ENCODE data around the gene ANAPC2. TPM values are rescaled to one million over a fixed set of nuclear protein-coding genes. Genes with fewer than 3 reads are reported as not detected.
A peak's percentile ranks its signal among the peaks of the same experiment; 100 is the strongest.

Gene ANAPC2
- total RNA-seq, 2 donors from 2014 or later: 66.5 to 69.2 TPM

GRCh38 chr9:137174722-137175293 lies 13.6 kb downstream of the ANAPC2 start:
- Histone ChIP-seq H3K27me3 (ENCODE audit: control insufficient read depth, insufficient read depth, low read length, poor library complexity, severe bottlenecking) (peaks cover 60% of the 10 kb centered on the region), H3K9me3 (ENCODE audit: control insufficient read depth, low read length) (no peaks in the 10 kb centered on the region), H3K4me1 (ENCODE audit: control insufficient read depth, insufficient read depth, low read length) (no peaks in the 10 kb centered on the region), H3K4me3 (ENCODE audit: low read length) (no peak overlapping the region), H3K27ac (ENCODE audit: low read depth, low read length) (no peak overlapping the region), H3K9ac (ENCODE audit: extremely low read depth, low read length, poor library complexity, severe bottlenecking) (no peak overlapping the region), H3K36me3 (ENCODE audit: control insufficient read depth, insufficient read depth, low read length) (no peaks in the 10 kb centered on the region)
- TF ChIP-seq, protein P1, sequence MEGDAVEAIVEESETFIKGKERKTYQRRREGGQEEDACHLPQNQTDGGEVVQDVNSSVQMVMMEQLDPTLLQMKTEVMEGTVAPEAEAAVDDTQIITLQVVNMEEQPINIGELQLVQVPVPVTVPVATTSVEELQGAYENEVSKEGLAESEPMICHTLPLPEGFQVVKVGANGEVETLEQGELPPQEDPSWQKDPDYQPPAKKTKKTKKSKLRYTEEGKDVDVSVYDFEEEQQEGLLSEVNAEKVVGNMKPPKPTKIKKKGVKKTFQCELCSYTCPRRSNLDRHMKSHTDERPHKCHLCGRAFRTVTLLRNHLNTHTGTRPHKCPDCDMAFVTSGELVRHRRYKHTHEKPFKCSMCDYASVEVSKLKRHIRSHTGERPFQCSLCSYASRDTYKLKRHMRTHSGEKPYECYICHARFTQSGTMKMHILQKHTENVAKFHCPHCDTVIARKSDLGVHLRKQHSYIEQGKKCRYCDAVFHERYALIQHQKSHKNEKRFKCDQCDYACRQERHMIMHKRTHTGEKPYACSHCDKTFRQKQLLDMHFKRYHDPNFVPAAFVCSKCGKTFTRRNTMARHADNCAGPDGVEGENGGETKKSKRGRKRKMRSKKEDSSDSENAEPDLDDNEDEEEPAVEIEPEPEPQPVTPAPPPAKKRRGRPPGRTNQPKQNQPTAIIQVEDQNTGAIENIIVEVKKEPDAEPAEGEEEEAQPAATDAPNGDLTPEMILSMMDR (conservative IDR thresholded peaks at IDR 0.05): peak; percentile 44
- H3K4me3 Mint-ChIP-seq: no peak overlapping the region
- no peak overlapping the region for H3K27ac Mint-ChIP-seq
- 35% methylated on average over 8 to 34 of the region's 34 CpGs for WGBS, 2 experiments (ENCODE audit: insufficient coverage in 1 of 2, insufficient read length in 1 of 2)
- peak; percentile 70 for DNase-seq
- peaks cover 33% of the 10 kb centered on the region for H3K27me3 Mint-ChIP-seq (ENCODE audit: insufficient read depth)
- H3K36me3 Mint-ChIP-seq (ENCODE audit: low read depth): peaks cover 6% of the 10 kb centered on the region
- H3K4me1 Mint-ChIP-seq: no peaks in the 10 kb centered on the region
- H3K9me3 Mint-ChIP-seq: no peaks in the 10 kb centered on the region

- Mint-ChIP-seq H3K9me3 (no peaks in the 10 kb centered on the region), H3K27me3 (ENCODE audit: insufficient read depth) (peaks cover 36% of the 10 kb centered on the region), H3K36me3 (ENCODE audit: low read depth) (peaks cover 2% of the 10 kb centered on the region), H3K4me1 (no peaks in the 10 kb centered on the region), H3K27ac (no peak overlapping the region), H3K4me3 (no peak overlapping the region)
- 89 to 91% methylated on average over 33 to 45 of the region's 45 CpGs for WGBS, 2 experiments (ENCODE audit: insufficient coverage in 1 of 2, insufficient read length in 1 of 2)
- Histone ChIP-seq H3K27me3 (ENCODE audit: control insufficient read depth, insufficient read depth, low read length, poor library complexity, severe bottlenecking) (peaks cover 67% of the 10 kb centered on the region), H3K27ac (ENCODE audit: low read depth, low read length) (no peak overlapping the region), H3K9me3 (ENCODE audit: control insufficient read depth, low read length) (no peaks in the 10 kb centered on the region), H3K36me3 (ENCODE audit: control insufficient read depth, insufficient read depth, low read length) (no peaks in the 10 kb centered on the region), H3K4me3 (ENCODE audit: low read length) (no peak overlapping the region), H3K9ac (ENCODE audit: extremely low read depth, low read length, poor library complexity, severe bottlenecking) (no peak overlapping the region), H3K4me1 (ENCODE audit: control insufficient read depth, insufficient read depth, low read length) (no peaks in the 10 kb centered on the region)
- DNase-seq: no peak
- TF ChIP-seq, protein P1 (conservative IDR thresholded peaks at IDR 0.05): no peak
These were observed 14.3 kb downstream of the ANAPC2 start for GRCh38 chr9:137173796-137174664.

DNA sequence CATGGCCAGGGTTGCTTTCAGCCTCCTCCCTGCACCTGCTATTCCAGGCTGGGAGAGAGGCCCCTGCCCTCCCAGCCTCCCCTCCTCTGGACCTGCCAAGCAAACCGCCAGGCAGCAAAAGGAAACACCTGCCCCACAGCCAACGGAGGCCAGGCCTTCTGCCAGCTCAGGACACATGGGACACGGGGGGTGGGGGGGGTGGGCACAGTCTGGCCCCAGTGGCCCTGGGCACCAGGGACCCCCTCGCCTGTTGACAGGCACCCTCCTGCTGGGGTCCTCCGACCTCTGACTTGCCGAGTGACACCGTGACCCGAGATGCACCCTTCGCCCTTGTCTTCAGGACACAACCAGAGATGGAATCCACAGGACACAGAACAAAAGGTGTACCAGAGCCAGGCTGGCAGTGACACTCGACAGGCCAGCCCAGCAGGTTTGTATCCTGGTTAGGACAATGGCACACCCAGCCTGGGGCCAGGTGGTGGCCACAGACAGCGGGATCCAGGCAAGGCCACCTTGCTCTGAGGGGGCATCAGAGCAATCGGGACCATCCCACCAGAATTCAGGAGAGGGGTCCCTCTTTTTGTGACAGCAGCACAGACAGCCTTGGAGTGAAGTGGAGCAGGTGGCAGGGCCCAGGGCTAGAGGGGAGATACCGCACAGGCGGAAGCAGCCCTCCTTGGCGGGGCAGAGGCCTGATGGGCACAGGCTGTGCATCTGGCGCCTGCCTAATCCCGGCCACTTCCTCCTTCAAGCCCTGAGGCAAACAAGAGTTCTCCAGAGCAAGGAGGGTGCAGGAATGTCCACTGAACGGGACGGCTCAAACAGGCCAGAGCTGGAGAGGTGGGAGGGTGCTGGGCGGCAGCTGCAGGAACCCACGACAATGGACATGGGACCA lies 15.2 kb downstream of the ANAPC2 start:
- Histone ChIP-seq H3K9ac (ENCODE audit: extremely low read depth, low read length, poor library complexity, severe bottlenecking) (no peak overlapping the region), H3K4me1 (ENCODE audit: control insufficient read depth, insufficient read depth, low read length) (no peaks in the 10 kb centered on the region), H3K27ac (ENCODE audit: low read depth, low read length) (no peak overlapping the region), H3K9me3 (ENCODE audit: control insufficient read depth, low read length) (no peaks in the 10 kb centered on the region), H3K36me3 (ENCODE audit: control insufficient read depth, insufficient read depth, low read length) (no peaks in the 10 kb centered on the region), H3K4me3 (ENCODE audit: low read length) (no peak overlapping the region), H3K27me3 (ENCODE audit: control insufficient read depth, insufficient read depth, low read length, poor library complexity, severe bottlenecking) (peaks cover 76% of the 10 kb centered on the region)
- Mint-ChIP-seq H3K4me3 (no peak overlapping the region), H3K27ac (no peak overlapping the region), H3K4me1 (no peaks in the 10 kb centered on the region), H3K27me3 (ENCODE audit: insufficient read depth) (peaks cover 44% of the 10 kb centered on the region), H3K36me3 (ENCODE audit: low read depth) (peaks cover 2% of the 10 kb centered on the region), H3K9me3 (no peaks in the 10 kb centered on the region)
- WGBS, 2 experiments (ENCODE audit: insufficient coverage in 1 of 2, insufficient read length in 1 of 2): 85 to 88% methylated on average over 11 to 21 of the region's 21 CpGs
- TF ChIP-seq, protein P1 (conservative IDR thresholded peaks at IDR 0.05): no peak
- no peak for DNase-seq
